HG03457 (cell line): Measurements from ENCODE around the gene ZC3H18.
"Not testable (repeated sequence)": the region's sequence is repeated elsewhere in the genome, so short reads cannot be mapped to it uniquely, and the experiment has no call there.

Experiments
- ATAC-seq: cut with Tn5 transposase; IDR thresholded peaks from one replicate; pipeline ENCODE4 v1.9.1; 2021; ENCODE audit warnings: moderate number of reproducible peaks; ENCODE audit not compliant: unreplicated experiment

The ZC3H18 gene

DNA sequence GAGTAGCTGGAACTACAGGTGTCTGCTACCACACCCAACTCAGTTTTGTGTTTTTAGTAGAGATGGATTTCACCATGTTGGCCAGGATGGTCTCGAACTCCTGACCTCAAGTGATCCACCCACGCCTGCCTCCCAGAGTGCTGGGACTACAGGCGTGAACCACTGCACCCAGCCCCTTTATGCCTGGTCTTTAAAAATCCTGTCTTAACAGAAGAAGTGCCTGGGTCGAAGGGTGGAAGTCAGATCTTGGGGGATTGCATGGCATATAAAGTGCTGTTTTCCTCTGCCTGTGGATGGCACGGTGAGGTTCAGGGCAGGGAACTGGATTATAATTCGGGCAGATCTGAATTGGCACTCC, 30.3 kb downstream of the ZC3H18 start:
- no peak for ATAC-seq

DNA sequence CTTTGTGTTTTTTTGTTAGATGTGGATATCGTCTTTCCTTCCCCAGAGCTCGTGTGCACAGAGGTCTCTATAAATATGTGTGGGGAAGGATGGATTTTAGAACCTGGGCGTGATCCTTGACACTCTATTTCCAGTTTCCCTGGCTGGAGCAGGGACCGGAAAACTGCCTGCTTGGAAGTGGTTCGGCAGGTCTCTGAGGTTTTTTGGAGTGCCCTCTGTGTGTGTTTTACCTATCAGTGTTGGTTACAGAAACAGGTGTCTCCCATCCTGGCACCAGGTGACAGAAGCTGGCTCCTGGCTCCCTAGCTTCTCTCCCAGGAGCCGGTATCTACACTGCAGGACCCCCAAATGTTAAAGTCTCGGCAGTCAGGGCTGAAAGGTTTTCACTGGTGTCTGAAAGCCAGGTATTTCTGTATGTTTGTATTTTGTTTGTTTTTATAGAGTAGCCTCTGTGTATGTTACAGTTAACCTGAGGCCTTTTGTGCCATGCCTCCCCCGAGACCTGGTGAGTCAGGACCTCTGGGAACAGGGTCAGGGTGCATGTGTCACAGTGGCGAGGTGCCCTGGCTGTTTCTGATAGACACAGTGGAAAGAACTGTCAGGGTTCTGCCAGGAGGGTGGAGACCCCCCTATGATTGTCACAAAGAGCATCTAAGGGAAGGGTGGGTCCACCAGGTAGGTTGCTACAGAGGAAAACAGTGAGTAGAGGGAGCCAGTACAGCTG, 31.3 kb downstream of the ZC3H18 start:
- no peak for ATAC-seq

DNA sequence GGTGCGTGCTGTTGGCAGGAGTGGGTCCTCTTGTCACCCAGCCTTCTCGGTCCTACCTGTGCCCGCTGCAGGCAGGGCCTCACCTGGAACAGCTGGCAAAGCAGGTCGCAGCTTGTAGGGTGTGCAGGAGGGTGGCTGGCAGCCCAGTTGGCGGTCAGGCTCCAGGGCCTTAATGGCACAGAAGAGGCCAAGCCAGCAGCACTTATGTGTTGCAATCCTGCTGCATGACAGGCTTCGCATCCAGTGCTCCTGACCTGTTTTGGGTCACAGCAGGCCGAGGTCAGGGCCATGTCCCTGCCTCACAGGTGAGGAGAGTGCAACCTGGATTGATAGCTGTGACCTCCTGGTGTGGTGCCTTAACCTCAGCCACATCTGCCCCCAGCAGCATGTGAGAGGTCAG, 31.9 kb downstream of the ZC3H18 start:
- no peak for ATAC-seq

DNA sequence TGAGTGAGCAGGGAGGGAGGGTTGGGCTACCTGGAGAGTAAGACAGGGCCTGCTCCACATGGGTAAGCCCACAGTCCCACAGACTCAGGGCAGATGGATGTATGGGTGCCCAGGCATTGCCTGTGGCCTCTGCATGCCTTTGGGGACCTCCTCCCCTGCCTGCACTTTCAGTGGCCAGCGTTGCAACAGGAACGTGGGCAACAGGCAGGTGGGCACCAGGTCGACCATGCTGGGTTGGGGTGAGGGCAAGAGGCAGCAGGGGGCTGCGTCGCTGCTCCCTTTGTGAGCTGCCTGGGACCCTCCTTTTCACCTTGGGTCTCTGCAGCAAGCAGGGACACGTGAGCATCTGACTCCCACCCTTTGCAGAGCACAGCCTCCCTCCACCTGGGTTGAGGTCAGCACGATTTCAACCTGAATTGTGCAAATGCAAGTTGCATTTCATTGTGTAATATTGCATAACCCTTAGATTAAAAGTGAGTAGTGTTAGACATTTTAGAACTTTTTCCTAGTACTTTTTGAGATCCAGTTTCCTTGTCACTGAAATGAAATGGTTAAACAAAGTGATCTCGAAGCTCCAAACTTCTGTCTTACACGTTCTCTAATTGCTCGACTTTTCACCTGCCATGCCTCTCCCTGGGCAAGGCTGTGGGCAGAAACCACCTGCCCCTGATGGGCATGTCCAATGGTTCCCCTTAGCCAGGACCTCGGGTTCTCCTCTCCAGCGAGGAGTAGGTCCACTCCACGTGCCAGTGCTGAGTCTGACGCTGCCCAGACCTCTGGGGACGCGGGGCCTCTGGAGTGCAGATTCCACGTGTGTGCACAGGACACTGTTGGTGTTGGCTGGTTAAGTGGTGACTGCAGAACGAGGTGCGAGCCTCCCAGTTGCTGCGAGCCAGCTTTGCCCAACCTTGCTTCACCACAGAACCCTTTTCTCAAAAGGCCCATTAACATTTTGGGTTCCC, 35.3 kb downstream of the ZC3H18 start:
- ATAC-seq: no peak

DNA sequence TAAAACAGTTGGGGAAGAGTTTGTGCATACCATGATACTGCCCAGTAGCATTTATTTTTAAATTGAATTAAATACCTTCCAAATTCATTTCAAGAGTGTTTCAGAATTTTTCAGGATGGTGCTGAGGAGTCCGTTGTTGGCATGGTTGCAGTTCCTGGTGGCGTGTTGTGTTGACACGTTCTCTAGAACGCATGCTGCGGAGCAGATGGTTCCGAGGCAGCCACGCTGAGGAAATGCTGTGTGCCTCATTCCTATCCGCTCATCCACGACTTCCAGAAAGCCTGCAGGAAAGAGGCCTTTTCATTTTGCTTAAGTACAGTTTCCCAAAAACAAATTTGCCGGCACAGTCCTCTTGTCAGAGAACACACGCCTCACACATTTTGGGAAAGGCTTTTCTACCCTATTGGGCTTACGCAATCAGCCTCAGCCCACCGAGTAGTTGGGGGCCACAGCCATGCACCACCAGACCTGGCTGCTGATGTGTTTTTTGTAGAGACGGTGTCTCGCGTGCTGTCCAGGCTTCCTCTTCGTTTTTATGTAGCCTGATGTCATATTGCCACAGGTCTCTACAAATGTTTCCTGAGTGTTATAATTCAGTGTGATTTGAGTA, 36.0 kb downstream of the ZC3H18 start:
- no peak for ATAC-seq

DNA sequence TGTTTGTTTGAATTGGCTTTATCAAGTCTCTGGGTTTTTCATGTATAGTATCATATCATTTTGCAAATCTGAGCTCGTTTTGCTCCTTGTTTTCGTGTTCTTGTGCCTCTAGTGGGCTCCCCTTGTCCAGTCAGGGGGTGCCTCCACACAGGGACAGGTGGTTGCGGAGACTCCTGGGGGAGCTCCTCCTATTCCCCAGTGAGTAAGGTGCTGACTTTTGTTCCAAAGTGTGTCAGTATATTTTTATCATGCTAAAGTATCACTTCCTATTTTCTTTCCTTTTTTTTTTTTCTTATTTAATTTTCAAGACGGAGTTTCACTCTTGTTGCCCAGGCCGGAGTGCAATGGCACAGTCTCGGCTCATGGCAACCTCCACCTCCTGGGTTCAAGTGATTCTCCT, 37.9 kb downstream of the ZC3H18 start:
- ATAC-seq: no peak

DNA sequence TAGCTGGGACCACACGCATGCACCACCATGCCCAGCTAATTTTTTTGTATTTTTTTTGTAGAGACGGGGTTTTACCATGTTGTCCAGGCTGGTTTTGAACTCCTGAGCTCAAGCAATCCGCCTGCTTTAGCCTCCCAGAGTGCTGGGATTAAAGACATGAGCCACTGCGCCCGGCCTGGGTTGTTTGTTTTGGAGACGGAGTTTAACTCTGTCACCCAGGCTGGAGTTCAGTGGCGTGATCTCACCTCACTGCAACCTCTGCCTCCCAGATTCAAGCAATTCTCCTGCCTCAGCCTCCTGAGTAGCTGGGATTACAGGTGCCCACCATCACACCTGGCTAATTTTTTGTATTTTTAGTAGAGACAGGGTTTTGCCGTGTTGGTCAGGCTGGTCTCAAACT, 39.2 kb downstream of the ZC3H18 start:
- not testable (repeated sequence) for ATAC-seq

DNA sequence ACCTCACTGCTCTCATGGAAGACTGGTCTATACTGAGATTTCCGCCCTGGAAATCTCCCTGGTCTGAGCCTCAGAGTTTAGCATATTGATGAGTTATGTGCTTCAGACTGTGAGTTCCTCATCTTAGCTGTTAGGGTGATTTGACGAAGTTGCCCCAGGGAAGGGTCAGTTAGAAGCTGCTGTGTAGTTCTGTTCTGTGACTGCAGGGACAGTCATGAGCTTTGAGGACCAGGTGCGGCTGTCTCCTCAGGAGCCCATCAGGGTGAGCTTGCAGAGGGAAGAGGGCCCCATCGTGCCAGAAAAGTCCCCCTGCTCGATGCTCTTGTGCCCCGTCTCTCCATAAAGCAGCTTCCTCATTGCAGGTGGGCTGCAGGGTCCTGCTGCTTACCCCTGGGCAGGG, 39.9 kb downstream of the ZC3H18 start:
- ATAC-seq: no peak

DNA sequence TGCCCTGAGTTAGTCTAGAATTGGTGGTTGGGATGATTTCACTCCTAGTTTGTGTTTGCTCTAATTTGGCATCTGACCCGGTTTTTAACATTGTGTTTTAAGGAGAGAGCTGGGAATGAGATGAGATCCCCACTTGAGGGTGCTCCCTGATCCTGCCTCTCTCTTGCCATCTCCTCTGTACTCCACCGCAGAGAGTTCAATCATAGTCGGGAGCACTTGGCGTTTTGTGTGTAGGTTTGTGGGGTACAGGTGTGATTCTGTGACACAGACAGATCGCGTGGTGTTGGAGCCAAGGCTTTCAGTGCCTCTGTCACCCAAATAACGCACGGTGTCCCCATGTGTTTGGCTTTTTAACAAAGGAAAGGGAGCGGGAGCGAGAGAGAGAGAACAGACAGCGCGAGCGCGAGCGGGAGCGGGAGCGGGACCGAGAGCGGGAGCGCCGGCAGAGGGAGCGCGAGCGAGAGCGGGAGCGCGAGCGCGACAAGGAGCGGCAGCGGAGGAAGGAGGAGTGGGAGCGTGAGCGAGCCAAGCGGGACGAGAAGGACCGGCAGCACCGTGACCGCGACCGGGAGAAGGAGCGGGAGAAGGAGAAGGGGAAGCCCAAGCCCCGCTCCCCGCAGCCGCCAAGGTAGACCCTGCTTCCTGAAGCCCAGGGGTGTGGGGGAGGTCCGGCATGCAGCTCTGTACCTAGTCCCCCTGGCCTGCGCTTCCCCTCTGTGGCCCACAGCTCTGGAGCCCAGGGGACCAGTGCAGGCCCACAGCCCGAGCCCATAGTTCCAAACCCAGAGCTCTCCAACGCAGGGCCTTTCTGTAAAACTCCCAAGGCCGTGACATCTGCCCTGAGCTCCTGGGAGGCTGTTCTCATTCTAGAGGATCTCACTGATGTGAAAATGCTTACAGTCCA, 41.0 kb downstream of the ZC3H18 start:
- no peak for ATAC-seq

DNA sequence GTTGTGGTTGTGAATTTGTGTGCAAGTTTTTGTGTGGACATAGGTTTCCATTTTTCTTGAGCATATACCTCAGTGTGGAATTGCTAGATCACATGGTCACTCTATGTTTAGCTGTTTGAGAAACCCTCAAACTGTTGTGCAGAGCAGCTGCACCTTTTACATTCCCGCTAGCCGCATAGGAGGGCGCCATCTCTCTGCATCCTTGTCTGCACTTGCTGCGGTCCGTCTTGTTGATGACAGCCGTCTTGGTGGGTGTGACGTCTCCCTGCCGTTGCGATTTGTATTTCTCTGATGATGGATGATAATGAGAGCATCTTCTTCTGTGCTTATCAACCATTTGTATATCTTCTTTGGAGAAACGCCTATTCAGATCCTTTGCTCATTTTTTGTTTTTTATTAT, 43.1 kb downstream of the ZC3H18 start:
- ATAC-seq: no peak

DNA sequence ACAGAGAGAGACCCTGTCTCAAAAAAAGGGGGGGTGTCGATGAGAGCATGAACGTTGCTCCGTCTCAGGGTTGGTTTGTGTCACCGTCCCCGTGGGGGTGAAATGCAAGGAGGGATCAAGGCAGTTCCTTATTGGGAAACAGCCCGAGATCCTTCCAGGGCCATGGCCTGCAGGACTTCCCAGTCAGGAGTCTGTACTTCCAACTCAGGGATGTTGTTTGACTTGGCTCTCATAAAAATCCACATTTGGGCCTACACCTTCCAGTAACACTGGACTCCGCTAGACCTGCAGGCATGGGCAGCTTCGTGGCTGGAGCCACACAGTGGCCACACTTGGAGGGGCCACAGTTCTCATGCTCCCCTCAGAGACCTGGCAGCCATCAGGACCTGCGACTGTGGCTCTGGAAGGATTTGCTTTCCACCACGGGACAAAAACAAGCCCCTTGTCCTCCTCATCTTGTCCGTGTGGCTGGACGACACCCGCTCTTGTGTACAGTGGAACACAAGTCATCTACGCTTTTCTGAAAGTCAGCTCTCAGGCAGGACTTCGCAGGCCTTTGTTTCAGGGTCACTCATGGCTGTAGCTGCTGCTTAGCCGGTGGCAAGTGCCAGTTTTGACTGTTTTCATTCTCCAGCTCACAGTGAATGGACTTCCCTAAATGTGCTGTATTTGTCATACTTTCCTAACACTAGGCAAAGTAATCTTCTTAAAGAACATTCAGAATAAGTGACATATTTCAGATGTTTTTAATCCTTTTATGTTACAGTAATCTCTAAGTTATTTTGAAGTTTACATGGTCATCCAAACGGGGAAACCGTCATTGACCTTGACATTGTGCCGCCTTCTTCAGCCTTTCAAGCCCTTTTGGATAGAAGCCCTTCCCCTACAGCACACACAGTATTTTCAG, 44.0 kb downstream of the ZC3H18 start:
- ATAC-seq: no peak

DNA sequence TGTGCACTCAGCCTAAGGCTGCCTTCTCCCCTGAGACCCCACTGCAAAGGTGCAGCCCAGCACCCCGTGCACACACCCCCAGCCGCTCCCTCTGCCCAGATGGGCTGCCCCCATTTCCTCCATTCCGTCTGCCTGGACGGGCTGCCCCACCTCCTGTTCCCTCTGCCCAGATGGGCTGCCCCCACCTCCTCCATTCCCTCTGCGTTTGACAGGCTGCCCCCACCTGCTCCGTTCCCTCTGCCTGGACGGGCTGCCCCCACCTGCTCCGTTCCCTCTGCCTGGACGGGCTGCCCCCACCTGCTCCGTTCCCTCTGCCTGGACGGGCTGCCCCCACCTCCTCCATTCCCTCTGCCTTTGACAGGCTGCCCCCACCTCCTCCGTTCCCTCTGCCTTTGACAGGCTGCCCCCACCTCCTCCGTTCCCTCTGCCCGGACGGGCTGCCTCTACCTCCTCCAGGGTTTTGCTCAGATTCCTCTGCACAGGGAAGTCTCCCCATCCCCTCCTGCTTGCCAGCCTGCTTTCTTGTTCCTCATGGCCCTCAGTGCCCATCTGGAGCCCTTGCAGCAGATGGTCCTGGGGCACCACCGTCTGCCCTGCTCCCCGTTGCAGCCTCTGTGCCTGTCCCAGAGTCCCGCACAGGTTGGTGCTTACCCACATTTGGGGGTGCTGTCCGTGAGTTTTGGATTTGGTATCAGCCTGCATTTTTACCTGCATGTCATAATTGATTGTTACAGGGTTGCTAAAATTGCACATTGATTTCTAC, 44.8 kb downstream of the ZC3H18 start:
- no peak for ATAC-seq

DNA sequence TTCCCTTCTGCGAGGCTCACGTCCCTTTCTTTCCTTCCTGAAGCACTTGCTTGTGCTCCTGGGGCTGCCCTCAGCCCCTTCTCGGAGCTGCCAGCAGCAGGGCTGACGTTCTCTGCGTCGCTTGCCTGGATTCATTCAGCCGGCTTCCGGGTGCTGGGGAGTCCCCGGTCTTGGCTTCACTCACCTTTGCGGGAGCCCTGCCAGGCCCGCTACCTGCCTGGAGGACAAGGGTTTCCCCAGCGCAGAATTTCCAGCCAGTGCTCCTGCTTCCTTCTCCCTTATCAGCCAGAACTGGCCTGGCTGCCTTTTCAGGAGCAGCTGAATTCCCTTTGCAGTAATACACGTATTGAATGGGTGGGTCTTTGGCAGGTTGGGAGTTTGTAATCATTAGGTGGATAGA, 46.1 kb downstream of the ZC3H18 start:
- no peak for ATAC-seq

DNA sequence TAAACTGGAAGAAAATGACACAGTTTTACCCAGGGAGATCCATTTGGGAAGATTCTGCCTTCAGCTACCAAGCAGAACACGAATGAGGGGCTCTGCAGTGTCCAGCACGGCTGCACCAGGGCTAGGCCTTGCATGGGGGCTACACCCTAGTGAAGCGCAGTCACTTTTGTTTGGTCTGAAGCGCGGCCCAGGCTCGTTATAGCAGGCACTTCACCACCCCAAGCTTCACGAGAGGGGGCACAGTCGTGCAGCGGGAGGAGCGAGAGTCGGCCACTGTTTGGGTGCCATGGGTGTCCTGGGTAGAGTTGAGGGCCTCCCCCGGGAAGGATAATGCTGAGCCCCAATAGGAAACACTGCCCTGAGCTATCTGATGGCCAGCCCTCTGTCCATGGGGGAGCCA, 46.5 kb downstream of the ZC3H18 start:
- no peak for ATAC-seq

DNA sequence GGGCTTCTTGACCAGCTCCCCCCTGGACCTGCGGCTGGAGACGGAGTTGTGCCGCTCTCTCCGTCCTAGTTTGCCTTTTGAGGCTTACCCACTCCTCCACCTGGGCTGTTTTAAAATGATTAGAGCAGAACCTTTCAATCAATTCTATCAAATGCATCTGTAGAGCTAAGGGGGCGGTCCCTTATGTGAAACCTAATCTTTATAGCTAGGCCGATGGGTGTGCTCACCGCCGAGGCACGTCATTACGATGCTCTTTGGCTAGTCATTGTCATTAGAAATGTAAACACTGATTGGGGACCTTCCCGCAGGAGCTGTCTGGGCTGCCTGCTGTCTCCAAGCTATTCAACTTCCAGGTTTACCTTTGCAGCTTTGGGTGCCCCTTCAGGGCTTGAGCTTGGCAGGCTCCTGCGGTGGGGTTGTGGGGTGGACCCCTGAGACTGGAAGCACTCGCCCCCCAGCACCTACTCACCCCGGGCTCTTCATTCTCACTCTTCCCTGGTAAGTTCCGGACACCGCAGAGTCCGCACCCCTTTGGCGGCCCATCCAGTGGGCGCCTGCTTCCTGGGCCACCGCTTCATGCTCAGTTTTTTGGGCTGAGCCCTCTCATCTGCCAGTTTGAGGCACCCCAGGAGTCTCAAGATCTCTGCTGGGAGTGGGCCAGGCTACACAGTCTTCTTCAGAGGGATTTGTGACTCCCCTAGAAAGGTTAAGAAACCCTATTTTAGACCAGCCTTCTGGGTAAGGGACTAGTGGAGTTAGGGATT, 47.2 kb downstream of the ZC3H18 start:
- ATAC-seq: no peak

DNA sequence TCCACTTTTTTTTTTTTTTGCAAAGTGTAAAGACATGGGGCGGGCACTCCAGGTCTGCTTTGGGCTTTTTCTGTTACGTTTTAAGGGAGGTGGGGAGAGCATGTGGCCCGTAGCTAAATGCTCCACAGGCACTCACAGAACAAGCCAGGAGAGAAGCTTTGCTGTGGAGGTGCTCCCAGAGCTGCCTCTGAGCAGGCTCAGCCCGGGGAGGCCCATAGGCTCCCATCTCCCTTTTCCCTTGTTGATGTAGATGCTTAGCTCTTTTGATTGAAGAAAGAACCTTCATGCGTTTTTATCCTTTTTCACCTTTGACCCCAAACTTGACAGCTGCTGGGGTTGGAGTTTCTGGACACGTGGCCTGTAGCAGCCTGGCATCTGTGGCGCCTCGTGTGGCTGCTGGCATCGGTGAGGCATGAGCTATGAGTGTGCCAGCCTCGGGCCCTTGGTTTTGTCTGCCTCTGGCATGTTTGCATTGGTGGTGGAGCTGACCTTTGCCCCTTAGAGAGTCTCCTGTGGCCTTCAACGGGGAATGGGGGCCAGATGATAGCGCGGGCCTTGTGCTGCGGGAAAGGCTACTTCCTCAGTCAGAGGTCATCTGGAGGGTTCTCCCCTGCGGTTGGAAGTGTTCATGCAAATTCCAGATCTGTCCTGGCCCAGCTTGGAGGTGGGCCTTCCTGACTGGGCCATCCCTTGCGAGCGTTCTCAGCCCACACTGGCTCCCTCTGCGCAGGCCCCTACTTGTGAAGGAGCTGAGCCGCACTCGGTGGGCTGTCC, 48.2 kb downstream of the ZC3H18 start:
- ATAC-seq: no peak

DNA sequence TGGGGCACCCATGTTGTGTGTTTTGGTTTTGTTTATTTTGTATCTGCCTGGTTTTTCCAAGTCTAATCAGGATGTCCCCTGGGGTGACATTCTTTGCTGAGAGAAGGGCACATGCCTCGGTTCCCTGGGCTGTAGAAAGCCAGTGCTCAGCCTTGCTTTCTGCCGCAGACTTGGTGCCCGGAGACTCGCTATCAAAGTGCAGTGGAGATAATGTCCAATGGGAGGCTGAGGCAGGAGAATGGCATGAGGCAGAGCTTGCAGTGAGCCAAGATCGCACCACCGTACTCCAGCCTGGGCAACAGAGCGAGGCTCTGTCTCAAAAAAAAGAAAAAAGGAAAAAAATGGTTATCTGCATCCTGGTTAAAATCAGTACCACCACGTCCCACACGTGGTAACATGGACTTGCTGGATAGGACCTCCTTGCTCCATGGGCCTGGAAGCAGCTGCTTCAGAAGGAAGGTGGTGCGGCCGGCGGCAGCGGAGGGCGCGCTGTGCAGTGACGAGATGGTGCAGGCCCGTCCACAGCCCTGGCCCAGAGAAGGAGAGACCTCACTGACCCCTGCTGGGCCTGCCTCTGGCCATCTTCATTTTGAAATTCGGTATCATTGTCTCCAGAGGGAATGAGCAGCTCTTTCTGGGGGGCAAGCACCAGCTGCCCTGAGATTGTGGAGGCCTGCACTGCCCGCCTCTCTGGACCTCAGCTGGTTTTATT, 48.9 kb downstream of the ZC3H18 start:
- no peak for ATAC-seq
